LNCAP (cell line): Measurements from ENCODE around the gene MAPKBP1.

Source experiments
- CTCF ChIP-seq: fragments of 450-650 bp; IDR thresholded peaks from 2 replicates; pipeline ENCODE4 v1.5.1; 2017; ENCODE audit warnings: mild to moderate bottlenecking

MAPKBP1 gene

GRCh38 chr15:41811432-41812195 is 37.3 kb downstream of the MAPKBP1 start:
- TF ChIP-seq CTCF = peak; percentile 79

- no peak for TF ChIP-seq CTCF
Observed at GRCh38 chr15:41812820-41813375, 38.6 kb downstream of the MAPKBP1 start.

GRCh38 chr15:41813426-41813825 is 39.1 kb downstream of the MAPKBP1 start:
- no peak for TF ChIP-seq CTCF

- no peak for TF ChIP-seq CTCF
Observed at GRCh38 chr15:41814534-41814933, 40.2 kb downstream of the MAPKBP1 start.

GRCh38 chr15:41816788-41817187 is 42.5 kb downstream of the MAPKBP1 start:
- no peak for TF ChIP-seq CTCF

GRCh38 chr15:41817327-41817726 is 43.0 kb downstream of the MAPKBP1 start:
- no peak for TF ChIP-seq CTCF

- TF ChIP-seq CTCF = no peak
Observed at GRCh38 chr15:41817781-41818180, 43.5 kb downstream of the MAPKBP1 start.
